ENCODE measurements around the gene PAX6.

Gene PAX6

GRCh38 chr11:31822927-31823643 lies 12.0 kb upstream of the PAX6 start:
- no peak for TF ChIP-seq REST (IDR thresholded peaks at IDR 0.05; ENCODE audit: insufficient read depth in 1 of 2, low read depth in 2 of 2, low read length in 2 of 2)
- no peak for TF ChIP-seq SIN3A (IDR thresholded peaks at IDR 0.05; ENCODE audit: borderline replicate concordance, insufficient read depth, low read length)
- TF ChIP-seq TAF1 (IDR thresholded peaks at IDR 0.05; ENCODE audit: borderline replicate concordance, insufficient read depth, low read length), result no peak
- TF ChIP-seq POLR2AphosphoS5 (IDR thresholded peaks at IDR 0.05; ENCODE audit: low read depth, low read length), result no peak
- TF ChIP-seq FOXP2 (optimal IDR thresholded peaks at IDR 0.05; ENCODE audit: borderline replicate concordance, extremely low read depth, extremely low read length, insufficient read depth), result no peak

DNA sequence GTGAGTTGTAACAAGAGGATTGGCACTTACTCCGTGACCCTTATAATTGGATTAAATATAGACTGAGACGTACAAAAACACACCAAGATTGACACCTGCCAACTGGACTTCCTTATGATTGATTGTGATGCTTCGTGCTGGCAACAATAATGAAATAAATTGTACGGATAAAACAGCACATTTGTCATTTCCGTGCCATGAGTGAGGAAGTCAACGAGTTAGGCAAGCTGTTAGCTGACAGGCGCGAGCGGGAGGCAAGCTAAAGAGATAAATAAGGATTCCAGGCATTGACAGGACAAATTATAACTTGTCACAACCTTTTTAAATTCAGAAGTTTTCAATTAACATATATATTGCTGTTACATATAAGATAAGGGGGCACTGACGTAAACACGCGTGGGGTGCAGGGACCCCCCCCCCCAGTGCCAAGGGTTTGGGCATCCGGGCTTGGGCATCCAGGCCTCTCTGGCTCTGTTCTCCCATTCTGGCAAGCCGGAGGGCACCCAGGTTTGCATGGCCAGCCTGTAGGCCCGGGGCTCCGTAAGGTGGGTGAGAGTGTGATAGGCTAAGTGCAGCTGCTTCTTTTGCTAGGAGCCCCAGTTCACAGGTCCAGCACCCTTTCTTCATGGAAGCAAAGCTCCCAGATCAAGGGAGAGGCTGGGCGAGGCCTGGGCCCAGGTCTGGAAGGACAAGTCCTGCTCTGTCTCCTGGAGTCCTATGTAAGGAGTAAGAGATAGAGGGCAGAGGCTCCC lies 11.2 kb upstream of the PAX6 start:
- TF ChIP-seq FOXP2 (optimal IDR thresholded peaks at IDR 0.05; ENCODE audit: borderline replicate concordance, extremely low read depth, extremely low read length, insufficient read depth) (no peak), POLR2AphosphoS5 (IDR thresholded peaks at IDR 0.05; ENCODE audit: low read depth, low read length) (no peak), TAF1 (IDR thresholded peaks at IDR 0.05; ENCODE audit: borderline replicate concordance, insufficient read depth, low read length) (no peak), REST (IDR thresholded peaks at IDR 0.05; ENCODE audit: insufficient read depth in 1 of 2, low read depth in 2 of 2, low read length in 2 of 2) (no peak)

GRCh38 chr11:31821766-31822165 lies 10.6 kb upstream of the PAX6 start:
- TF ChIP-seq TAF1 (IDR thresholded peaks at IDR 0.05; ENCODE audit: borderline replicate concordance, insufficient read depth, low read length) (no peak), SIN3A (IDR thresholded peaks at IDR 0.05; ENCODE audit: borderline replicate concordance, insufficient read depth, low read length) (no peak), POLR2AphosphoS5 (IDR thresholded peaks at IDR 0.05; ENCODE audit: low read depth, low read length) (no peak), FOXP2 (optimal IDR thresholded peaks at IDR 0.05; ENCODE audit: borderline replicate concordance, extremely low read depth, extremely low read length, insufficient read depth) (no peak), REST (IDR thresholded peaks at IDR 0.05; ENCODE audit: insufficient read depth in 1 of 2, low read depth in 2 of 2, low read length in 2 of 2) (no peak)

DNA sequence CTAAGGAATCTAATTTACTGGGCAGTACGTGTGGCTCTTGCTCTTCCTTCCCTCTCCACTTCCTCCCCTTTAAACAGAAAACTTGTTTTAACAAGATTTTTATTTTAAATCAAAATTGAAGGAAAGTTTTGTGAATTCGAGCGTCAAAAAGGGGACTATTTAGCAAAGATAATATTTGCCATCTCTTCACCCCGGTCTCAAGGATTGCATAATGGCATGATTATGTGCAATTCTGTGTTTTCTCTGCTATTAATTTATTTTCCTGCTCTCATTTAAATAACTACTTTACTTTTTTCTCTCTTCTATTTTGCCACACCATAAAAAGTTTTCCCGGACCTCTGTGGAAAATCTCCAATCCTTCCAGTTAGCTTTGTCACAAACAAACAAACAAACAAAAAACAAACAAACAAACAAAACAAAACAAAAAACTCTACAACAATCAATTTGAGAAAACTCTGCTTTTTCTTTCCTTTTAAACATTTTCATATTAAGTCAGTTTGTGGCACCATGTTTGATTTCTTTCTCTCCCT lies 10.2 kb upstream of the PAX6 start:
- TF ChIP-seq TAF1 (IDR thresholded peaks at IDR 0.05; ENCODE audit: borderline replicate concordance, insufficient read depth, low read length) (no peak), SIN3A (IDR thresholded peaks at IDR 0.05; ENCODE audit: borderline replicate concordance, insufficient read depth, low read length) (no peak), POLR2AphosphoS5 (IDR thresholded peaks at IDR 0.05; ENCODE audit: low read depth, low read length) (no peak), REST (IDR thresholded peaks at IDR 0.05; ENCODE audit: insufficient read depth in 1 of 2, low read depth in 2 of 2, low read length in 2 of 2) (no peak)
